ENCODE measurements around the gene PROCR.
"Not testable (repeated sequence)": the region's sequence is repeated elsewhere in the genome, so short reads cannot be mapped to it uniquely, and the experiment has no call there.

DNA sequence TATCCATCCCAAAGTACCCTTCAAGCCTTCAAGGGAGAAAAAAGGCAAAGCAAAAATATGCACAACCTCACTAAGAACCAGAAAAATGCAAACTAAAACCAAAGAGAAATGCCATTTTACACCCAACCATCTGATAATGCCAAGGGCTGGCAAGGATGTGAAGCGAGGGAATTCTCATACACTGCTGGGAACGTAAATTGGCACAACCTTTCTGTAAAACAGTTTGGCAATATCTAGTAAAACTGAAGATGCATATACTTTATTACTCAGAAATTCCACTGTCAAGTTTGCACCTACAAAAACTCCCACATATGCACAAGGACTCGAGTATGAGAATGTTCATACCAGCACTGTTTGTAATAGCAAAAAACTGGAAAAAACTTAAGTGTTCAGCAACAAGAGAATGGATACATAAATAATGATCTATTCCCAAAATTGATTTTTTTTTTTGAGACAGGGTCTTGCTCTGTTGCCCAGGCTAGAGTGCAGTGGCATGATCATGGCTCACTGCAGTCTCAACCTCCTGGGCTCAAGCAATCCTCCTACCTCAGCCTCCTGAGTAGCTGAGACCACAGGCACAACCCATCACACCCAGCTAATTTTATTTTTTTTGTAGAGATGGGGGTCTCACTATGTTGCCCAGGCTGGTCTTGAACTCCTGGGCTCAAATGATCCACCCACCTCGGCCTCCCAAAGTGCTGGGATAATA, 3.0 kb upstream of the PROCR start:
- not testable (repeated sequence) for TF ChIP-seq HNF4A (conservative IDR thresholded peaks at IDR 0.05); JUND (IDR thresholded peaks at IDR 0.05); TAF1 (conservative IDR thresholded peaks at IDR 0.05)
- TF ChIP-seq, protein P1, sequence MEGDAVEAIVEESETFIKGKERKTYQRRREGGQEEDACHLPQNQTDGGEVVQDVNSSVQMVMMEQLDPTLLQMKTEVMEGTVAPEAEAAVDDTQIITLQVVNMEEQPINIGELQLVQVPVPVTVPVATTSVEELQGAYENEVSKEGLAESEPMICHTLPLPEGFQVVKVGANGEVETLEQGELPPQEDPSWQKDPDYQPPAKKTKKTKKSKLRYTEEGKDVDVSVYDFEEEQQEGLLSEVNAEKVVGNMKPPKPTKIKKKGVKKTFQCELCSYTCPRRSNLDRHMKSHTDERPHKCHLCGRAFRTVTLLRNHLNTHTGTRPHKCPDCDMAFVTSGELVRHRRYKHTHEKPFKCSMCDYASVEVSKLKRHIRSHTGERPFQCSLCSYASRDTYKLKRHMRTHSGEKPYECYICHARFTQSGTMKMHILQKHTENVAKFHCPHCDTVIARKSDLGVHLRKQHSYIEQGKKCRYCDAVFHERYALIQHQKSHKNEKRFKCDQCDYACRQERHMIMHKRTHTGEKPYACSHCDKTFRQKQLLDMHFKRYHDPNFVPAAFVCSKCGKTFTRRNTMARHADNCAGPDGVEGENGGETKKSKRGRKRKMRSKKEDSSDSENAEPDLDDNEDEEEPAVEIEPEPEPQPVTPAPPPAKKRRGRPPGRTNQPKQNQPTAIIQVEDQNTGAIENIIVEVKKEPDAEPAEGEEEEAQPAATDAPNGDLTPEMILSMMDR (IDR thresholded peaks at IDR 0.05; ENCODE audit: low read depth, low read length, missing input control): not testable (repeated sequence)

Measured in liver (tissue), 3 donors.